ENCODE data around the gene U2SURP.
A peak's percentile ranks its signal among the peaks of the same experiment; 100 is the strongest.
"Not testable (repeated sequence)": the region's sequence is repeated elsewhere in the genome, so short reads cannot be mapped to it uniquely, and the experiment has no call there.

U2SURP gene

GRCh38 chr3:142976621-142977398, 24.6 kb upstream of the U2SURP start:
- no peak for DNase-seq (ENCODE audit: low read depth in 2 of 2)

DNA sequence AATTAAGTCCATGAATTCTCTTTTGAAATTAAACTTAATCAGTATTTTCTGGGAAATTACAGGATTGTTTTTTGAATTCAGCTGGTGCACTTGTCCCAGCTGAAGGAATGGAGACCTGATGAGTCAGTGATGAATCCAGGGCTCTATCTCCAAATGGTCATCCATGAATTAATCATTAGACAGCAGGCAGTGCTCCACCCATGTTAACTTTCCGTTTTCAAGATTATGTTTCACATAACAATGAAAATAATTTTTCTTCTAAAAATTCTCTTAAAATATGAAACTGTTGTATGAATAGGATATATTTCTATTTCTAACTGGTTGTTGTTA, 24.0 kb upstream of the U2SURP start:
- DNase-seq (ENCODE audit: low read depth in 2 of 2) = no peak

DNA sequence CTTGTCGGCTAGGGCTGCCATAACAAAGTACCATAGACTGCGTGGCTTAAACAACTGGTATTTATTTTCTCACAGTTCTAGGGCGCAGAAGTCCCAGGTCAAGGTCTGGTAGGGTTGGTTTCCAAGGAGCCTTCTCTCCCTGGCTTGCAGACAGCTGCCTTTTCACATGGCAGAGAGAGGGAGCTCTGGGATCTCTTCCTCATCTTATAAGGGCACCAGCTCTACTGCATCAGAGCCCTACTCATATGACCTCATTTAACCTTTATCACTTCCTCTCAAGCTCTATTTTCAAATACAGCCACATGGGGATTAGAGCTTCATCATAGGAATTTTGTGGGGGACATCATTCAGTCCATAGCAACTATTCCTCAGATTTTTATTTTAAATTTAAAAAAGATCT, 20.3 kb upstream of the U2SURP start:
- no peak for DNase-seq (ENCODE audit: low read depth in 2 of 2)

DNA sequence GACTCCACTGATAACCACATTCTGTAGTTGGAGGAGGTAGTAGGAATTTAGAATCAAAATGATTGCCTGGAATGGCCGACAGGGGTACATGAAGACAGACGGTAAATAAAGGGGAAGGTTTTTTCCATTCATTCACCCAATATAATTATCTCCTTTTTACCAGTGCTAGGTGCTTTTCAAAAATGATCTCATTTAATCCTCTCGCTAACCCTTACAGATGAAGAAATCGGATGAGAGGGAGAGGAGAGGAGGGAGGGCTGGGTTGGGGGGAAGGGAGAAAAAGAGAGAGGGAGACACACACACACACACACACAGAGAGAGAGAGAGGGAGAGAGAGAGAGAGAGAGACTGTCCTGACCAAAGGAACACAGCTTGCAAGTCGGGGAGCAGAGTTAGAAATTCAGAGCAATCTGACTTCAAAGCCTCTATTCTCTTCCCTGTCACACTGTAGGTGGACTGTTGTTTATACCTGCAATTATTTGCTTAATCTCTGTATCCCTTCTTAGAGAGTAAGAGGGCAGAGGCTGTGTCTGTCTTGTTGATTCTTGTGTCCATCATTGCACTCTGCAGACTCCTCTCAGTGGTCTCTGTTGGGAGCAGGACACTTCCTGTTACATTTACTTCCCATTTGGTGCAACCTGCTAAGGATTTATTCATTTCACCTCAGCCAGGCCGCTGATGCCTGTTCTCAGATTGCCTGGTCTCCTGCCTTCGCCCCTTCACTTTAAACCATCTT, 19.2 kb upstream of the U2SURP start:
- no peak for DNase-seq (ENCODE audit: low read depth in 2 of 2)

DNA sequence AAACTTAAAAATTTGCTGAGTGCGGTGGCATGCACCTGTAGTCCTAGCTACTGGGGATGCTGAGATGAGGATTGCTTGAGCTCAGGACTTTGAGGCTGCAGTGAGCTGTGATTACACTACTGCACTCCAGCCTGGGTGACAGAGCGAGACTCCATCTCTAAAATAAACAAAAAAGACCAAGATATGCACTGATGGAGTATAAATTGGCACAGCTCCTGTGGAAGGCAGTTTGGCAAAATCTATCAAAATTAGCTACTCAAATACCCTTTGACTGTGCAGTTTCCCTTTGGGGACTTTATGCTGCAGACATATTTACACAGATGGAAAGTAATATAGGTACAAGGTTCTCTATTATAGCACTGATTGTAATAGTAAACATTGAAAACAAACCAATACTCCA, 18.1 kb upstream of the U2SURP start:
- no peak for DNase-seq (ENCODE audit: low read depth in 2 of 2)

- DNase-seq (ENCODE audit: low read depth in 2 of 2) = no peak
Measured at GRCh38 chr3:142984255-142984654, 17.1 kb upstream of the U2SURP start.

- DNase-seq (ENCODE audit: low read depth in 2 of 2) = no peak
Measured at GRCh38 chr3:142987080-142987700, 14.2 kb upstream of the U2SURP start.

GRCh38 chr3:142987707-142988106, 13.7 kb upstream of the U2SURP start:
- DNase-seq (ENCODE audit: low read depth in 2 of 2) = no peak

- DNase-seq (ENCODE audit: low read depth in 2 of 2) = not testable (repeated sequence)
Measured at GRCh38 chr3:142988221-142988620, 13.1 kb upstream of the U2SURP start.

DNA sequence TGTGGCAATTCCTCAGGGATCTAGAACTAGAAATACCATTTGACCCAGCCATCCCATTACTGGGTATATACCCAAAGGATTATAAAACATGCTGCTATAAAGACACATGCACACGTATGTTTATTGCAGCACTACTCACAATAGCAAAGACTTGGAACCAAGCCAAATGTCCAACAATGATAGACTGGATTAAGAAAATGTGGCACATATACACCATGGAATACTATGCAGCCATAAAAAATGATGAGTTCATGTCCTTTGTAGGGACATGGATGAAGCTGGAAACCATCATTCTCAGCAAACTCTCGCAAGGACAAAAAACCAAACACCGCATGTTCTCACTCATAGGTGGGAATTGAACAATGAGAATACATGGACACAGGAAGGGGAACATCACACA, 12.5 kb upstream of the U2SURP start:
- not testable (repeated sequence) for DNase-seq (ENCODE audit: low read depth in 2 of 2)

GRCh38 chr3:142990721-142991120, 10.6 kb upstream of the U2SURP start:
- DNase-seq (ENCODE audit: low read depth in 2 of 2) = no peak

- DNase-seq (ENCODE audit: low read depth in 2 of 2) = no peak
Measured at GRCh38 chr3:142992323-142992722, 9.0 kb upstream of the U2SURP start.

DNA sequence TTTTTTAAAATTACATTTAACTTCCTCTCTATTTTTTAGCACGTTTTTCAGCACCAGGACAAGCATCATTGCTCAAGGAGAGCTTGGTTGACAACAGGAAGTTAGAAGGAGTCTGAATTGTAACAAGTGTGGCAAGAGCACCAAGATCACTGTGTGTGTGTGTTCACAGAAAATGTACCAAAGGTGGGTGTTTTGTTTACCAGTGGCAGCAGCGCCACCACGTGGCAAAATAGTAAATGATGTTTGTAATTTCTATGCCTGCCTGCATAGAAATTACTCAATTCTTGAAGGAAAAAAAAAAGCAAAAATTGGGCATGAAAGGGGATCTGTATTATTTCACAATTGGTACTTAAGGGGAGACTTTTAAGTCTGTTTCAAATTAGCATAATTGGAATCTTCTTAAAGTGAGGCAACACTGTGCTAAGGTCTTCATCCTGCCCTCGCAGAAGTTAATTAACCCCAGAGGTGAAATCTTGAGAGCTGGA, 7.4 kb upstream of the U2SURP start:
- DNase-seq (ENCODE audit: low read depth in 2 of 2) = peak; percentile 22 to 26

DNA sequence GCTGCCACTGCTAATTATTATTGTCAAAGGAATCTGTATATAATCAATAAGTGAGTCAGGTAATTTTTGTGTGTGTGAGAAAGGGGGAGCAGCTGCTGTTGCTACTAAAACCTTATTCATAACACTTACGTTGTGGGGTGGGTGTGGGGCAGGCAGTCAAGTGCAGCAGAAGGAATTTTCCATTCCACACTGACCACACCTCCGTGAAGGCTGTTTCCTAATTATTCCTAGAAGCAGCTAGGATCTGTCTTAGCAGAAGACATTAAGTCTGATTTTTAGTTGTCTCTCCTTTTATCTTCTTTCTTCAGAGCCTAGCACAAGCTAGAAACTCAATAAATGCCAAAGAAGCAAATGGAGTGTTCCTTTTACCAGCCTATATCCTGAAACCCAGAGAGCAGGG, 4.0 kb upstream of the U2SURP start:
- no peak for DNase-seq (ENCODE audit: low read depth in 2 of 2)

DNA sequence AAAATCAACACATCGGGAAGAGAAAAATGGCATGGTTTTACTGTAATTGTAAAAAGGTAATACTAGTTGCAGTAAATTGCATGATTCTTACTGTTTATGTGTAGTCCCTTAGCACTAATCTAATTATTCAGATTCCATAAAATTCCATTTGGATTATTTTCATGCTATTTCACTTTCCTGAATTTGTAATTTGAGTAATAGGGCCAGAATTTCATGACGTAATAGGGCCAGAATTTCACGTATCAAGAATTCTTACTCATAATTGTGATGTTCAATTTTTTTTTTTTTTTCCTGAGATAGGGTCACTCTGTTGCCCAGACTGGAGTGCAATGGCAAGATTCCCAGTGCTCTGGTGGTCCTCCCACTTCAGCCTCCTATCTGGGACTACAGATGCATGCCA, 2.9 kb upstream of the U2SURP start:
- no peak for DNase-seq (ENCODE audit: low read depth in 2 of 2)

- DNase-seq (ENCODE audit: low read depth in 2 of 2) = no peak
Measured at GRCh38 chr3:142999881-143000280, 1.5 kb upstream of the U2SURP start.

DNA sequence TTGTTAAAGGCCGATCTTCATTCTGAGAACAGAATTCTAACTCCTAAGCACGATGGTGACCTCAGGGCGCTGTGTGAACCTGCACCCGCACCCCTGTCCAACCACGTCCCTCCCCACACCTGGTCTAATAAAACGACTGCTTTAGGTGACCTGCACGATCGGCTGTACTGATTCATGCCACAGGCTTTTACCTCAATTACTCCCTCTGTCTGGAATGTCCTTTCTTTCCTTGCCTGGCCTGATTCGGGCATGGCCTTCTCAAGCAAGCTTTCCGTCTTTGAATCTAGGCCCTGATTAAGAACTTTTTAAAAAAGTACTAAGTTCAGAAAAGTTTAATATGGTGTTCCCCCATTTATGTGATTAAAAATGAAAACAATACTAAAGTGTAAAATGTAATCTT, 842 bp upstream of the U2SURP start:
- DNase-seq (ENCODE audit: low read depth in 2 of 2) = no peak

- no peak for DNase-seq (ENCODE audit: low read depth in 2 of 2)
Measured at GRCh38 chr3:143001034-143001368, 369 bp upstream of the U2SURP start.

GRCh38 chr3:143002083-143002712, 828 bp downstream of the U2SURP start:
- DNase-seq (ENCODE audit: low read depth in 2 of 2) = no peak

GRCh38 chr3:143002727-143003126, 1.4 kb downstream of the U2SURP start:
- no peak for DNase-seq (ENCODE audit: low read depth in 2 of 2)

- DNase-seq (ENCODE audit: low read depth in 2 of 2) = no peak
Measured at GRCh38 chr3:143004823-143005222, 3.5 kb downstream of the U2SURP start.

GRCh38 chr3:143010024-143010423, 8.7 kb downstream of the U2SURP start:
- DNase-seq (ENCODE audit: low read depth in 2 of 2) = no peak

DNA sequence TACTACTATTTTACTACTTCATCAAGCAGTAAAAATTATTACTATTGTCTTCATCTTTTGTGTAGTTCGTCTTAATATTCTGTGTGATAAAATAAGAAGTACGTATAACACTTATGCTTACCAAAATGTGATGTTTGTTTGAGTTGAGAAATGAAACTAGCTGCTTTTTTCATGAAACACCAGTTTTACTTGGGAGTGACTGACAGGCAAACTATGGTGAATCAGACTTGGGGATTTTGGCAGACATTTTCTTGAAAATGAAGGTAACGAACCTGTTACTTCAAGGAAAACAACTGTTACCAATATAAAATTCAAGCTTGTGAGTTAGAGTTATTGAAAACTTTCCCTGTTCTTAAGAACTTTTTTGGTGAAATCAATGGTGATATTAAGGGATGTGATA, 10.3 kb downstream of the U2SURP start:
- no peak for DNase-seq (ENCODE audit: low read depth in 2 of 2)

All from stimulated activated CD8-positive, alpha-beta memory T cell treated with anti-CD3 and anti-CD28 coated beads, Interleukin-7, amount 100 ng/mL, for 4 hours (primary cell).